HepG2 (cell line): ENCODE data around the gene ASB8. TPM values are rescaled to one million over a fixed set of nuclear protein-coding genes. Genes with fewer than 3 reads are reported as not detected.

ENCODE experiments used
- BHLHE40 ChIP-seq: IDR thresholded peaks from 2 replicates; pipeline ENCODE4 v1.6.1; 2011; ENCODE audit warnings: low read length, improper control_type of control experiment
- CEBPG ChIP-seq: IDR thresholded peaks from 2 replicates; pipeline ENCODE4 v1.6.1; 2016
- DNMT3B ChIP-seq: conservative IDR thresholded peaks from 2 replicates; pipeline ENCODE4 v1.6.1; 2016; ENCODE audit warnings: missing biosample characterization, control low read depth
- FIP1L1 ChIP-seq: fragments of 200-400 bp; formaldehyde crosslinking; IDR thresholded peaks from 2 replicates; pipeline ENCODE4 v1.6.1; 2018; ENCODE audit warnings: low read depth, mild to moderate bottlenecking, low read length, moderate library complexity, borderline replicate concordance; ENCODE audit not compliant: insufficient read depth
- KMT2A ChIP-seq: sonication (generic); formaldehyde crosslinking; IDR thresholded peaks from 2 replicates; pipeline ENCODE4 v1.4.0; 2020; ENCODE audit warnings: missing genetic modification reagents
- MTA1 ChIP-seq: sonication (generic); formaldehyde crosslinking; IDR thresholded peaks from 2 replicates; pipeline ENCODE4 v1.4.0; 2020; ENCODE audit warnings: missing genetic modification reagents, mild to moderate bottlenecking, borderline replicate concordance
- SKI ChIP-seq: fragments of 450-650 bp; IDR thresholded peaks from one replicate; pipeline ENCODE4 v1.6.1; 2018; ENCODE audit warnings: mild to moderate bottlenecking; ENCODE audit not compliant: partially characterized antibody
- THAP11 ChIP-seq: IDR thresholded peaks from 2 replicates; pipeline ENCODE4 v1.6.1; 2016; ENCODE audit warnings: missing biosample characterization, missing genetic modification reagents
- XRCC5 ChIP-seq: fragments of 200-400 bp; formaldehyde crosslinking; optimal IDR thresholded peaks from 2 replicates; pipeline ENCODE3; 2017; ENCODE audit warnings: mild to moderate bottlenecking, low read length
- ZFX ChIP-seq: sonication (generic); formaldehyde crosslinking; IDR thresholded peaks from 2 replicates; pipeline ENCODE4 v1.4.0; 2020; ENCODE audit warnings: mild to moderate bottlenecking, low read depth, missing genetic modification reagents, moderate library complexity
- ZNF256 ChIP-seq: sonication (generic); formaldehyde crosslinking; conservative IDR thresholded peaks from 2 replicates; pipeline ENCODE4 v1.4.0; 2020; ENCODE audit warnings: missing genetic modification reagents
- ZNF530 ChIP-seq: sonication (generic); formaldehyde crosslinking; IDR thresholded peaks from 2 replicates; pipeline ENCODE4 v1.5.0; 2020; ENCODE audit warnings: low read depth, mild to moderate bottlenecking, missing genetic modification reagents
- ZNF570 ChIP-seq: sonication (generic); formaldehyde crosslinking; IDR thresholded peaks from 2 replicates; pipeline ENCODE4 v1.4.0; 2020; ENCODE audit warnings: mild to moderate bottlenecking, missing genetic modification reagents, borderline replicate concordance
- ZNF674 ChIP-seq: sonication (generic); formaldehyde crosslinking; IDR thresholded peaks from 2 replicates; pipeline ENCODE4 v1.5.0; 2020; ENCODE audit warnings: low read depth, mild to moderate bottlenecking, missing genetic modification reagents
- ZNF766 ChIP-seq: sonication (generic); formaldehyde crosslinking; IDR thresholded peaks from 2 replicates; pipeline ENCODE4 v1.5.0; 2020; ENCODE audit warnings: missing genetic modification reagents, borderline replicate concordance
- ZNF781 ChIP-seq: sonication (generic); formaldehyde crosslinking; IDR thresholded peaks from 2 replicates; pipeline ENCODE4 v1.5.1; 2020; ENCODE audit warnings: borderline replicate concordance, mild to moderate bottlenecking, missing genetic modification reagents; ENCODE audit errors: not compliant biosample characterization
- ZZZ3 ChIP-seq: sonication (generic); formaldehyde crosslinking; IDR thresholded peaks from 2 replicates; pipeline ENCODE4 v1.4.0; 2020; ENCODE audit warnings: missing genetic modification reagents, mild to moderate bottlenecking, borderline replicate concordance
- polyA plus RNA-seq, 8 experiments: library from polyadenylated mRNA; depleted of rRNA in 3 of 8; stranded (reverse) in 7 of 8; unstranded in 1 of 8; fragments of >200 nt; fragmentation: Illumina TruSeq in 4 of 8; extraction: Trizol in 4 of 8; gene quantifications; 2 replicates each; pipeline versions ENCODE4 v1.2.1 to v1.2.3, GENCODE V29; 2011 to 2016; ENCODE audit warnings: low read depth in 4 of 8, missing spikeins in 1 of 8, mixed read lengths in 1 of 8; ENCODE audit not compliant: insufficient read depth in 1 of 8
- total RNA-seq, 5 experiments: library from RNA; depleted of rRNA; stranded (reverse); fragments of >200 nt; fragmentation: Illumina TruSeq; extraction: Trizol; gene quantifications; 2 replicates each; pipeline ENCODE4 v1.2.3, GENCODE V29; 2016; ENCODE audit warnings: low read depth in 1 of 5
- TF ChIP-seq, protein P1 (sequence below): IDR thresholded peaks from 2 replicates; pipeline ENCODE4 v1.6.1; 2016; ENCODE audit warnings: missing genetic modification reagents, missing compliant biosample characterization
- TF ChIP-seq, protein P2 (sequence below): sonication (generic); formaldehyde crosslinking; IDR thresholded peaks from 2 replicates; pipeline ENCODE4 v1.5.0; 2020; ENCODE audit warnings: mild to moderate bottlenecking, missing genetic modification reagents
- TF ChIP-seq, protein P3 (sequence below): sonication (generic); formaldehyde crosslinking; IDR thresholded peaks from 2 replicates; pipeline ENCODE4 v1.4.0; 2020; ENCODE audit warnings: missing genetic modification reagents, borderline replicate concordance
- TF ChIP-seq, protein P4 (sequence below): sonication (generic); formaldehyde crosslinking; IDR thresholded peaks from 2 replicates; pipeline ENCODE4 v1.4.0; 2020; ENCODE audit warnings: missing genetic modification reagents
- TF ChIP-seq, protein P5 (sequence below): sonication (generic); formaldehyde crosslinking; IDR thresholded peaks from 2 replicates; pipeline ENCODE4 v1.9.0; 2021; ENCODE audit warnings: missing genetic modification reagents, mild to moderate bottlenecking, borderline replicate concordance

ASB8 gene
- total and polyA plus RNA-seq, 2 of the 13 experiments (the other 11 are each of a cell fraction or from before 2014, with no cell fraction given) = 14.0 to 15.5 TPM

DNA sequence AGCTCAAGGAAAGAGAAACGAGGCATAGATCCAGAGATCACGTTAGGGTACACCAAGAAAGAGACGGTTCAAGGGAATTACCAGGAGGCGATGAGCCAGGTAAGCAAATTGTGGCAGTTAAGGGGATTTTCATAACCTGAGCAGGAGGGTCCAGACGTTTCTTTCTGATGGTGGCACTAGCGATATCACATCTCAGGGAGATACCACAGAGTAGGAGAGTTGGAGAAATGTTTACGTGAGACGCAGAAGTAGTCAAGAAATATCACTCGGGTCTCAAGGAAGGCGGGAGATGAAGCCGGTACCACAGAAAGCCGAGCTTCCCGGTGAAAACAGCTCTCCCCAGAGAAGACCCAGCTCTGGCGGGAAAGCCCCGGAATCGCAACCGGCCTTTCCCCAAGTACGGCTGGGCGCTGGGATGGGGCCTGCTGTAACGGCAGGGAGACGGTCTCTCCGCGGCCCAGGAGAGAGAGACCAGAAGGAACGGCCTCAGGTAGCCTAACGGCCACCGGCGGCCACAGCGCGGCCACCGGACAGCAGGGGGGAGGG is 51.9 kb downstream of the ASB8 start (continued):
- TF ChIP-seq THAP11 (CRISPR knock-in tag) = no peak
- TF ChIP-seq MTA1 = no peak
- TF ChIP-seq ZNF256 (CRISPR knock-in tag) = 0 out of 2 replicates have a peak, but pooled peaks have one; percentile 10
- TF ChIP-seq XRCC5 = peak; percentile 2
- TF ChIP-seq CEBPG (CRISPR knock-in tag) = no peak
- TF ChIP-seq, protein P1, sequence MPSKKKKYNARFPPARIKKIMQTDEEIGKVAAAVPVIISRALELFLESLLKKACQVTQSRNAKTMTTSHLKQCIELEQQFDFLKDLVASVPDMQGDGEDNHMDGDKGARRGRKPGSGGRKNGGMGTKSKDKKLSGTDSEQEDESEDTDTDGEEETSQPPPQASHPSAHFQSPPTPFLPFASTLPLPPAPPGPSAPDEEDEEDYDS (CRISPR knock-in tag) = no peak
- no peak for TF ChIP-seq DNMT3B (CRISPR knock-in tag)
- TF ChIP-seq ZNF674 = no peak
- TF ChIP-seq, protein P2, sequence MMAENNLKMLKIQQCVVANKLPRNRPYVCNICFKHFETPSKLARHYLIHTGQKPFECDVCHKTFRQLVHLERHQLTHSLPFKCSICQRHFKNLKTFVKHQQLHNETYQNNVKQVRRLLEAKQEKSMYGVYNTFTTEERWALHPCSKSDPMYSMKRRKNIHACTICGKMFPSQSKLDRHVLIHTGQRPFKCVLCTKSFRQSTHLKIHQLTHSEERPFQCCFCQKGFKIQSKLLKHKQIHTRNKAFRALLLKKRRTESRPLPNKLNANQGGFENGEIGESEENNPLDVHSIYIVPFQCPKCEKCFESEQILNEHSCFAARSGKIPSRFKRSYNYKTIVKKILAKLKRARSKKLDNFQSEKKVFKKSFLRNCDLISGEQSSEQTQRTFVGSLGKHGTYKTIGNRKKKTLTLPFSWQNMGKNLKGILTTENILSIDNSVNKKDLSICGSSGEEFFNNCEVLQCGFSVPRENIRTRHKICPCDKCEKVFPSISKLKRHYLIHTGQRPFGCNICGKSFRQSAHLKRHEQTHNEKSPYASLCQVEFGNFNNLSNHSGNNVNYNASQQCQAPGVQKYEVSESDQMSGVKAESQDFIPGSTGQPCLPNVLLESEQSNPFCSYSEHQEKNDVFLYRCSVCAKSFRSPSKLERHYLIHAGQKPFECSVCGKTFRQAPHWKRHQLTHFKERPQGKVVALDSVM (CRISPR knock-in tag) = no peak
- TF ChIP-seq, protein P3, sequence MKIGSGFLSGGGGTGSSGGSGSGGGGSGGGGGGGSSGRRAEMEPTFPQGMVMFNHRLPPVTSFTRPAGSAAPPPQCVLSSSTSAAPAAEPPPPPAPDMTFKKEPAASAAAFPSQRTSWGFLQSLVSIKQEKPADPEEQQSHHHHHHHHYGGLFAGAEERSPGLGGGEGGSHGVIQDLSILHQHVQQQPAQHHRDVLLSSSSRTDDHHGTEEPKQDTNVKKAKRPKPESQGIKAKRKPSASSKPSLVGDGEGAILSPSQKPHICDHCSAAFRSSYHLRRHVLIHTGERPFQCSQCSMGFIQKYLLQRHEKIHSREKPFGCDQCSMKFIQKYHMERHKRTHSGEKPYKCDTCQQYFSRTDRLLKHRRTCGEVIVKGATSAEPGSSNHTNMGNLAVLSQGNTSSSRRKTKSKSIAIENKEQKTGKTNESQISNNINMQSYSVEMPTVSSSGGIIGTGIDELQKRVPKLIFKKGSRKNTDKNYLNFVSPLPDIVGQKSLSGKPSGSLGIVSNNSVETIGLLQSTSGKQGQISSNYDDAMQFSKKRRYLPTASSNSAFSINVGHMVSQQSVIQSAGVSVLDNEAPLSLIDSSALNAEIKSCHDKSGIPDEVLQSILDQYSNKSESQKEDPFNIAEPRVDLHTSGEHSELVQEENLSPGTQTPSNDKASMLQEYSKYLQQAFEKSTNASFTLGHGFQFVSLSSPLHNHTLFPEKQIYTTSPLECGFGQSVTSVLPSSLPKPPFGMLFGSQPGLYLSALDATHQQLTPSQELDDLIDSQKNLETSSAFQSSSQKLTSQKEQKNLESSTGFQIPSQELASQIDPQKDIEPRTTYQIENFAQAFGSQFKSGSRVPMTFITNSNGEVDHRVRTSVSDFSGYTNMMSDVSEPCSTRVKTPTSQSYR (CRISPR knock-in tag) = no peak
- TF ChIP-seq, protein P4, sequence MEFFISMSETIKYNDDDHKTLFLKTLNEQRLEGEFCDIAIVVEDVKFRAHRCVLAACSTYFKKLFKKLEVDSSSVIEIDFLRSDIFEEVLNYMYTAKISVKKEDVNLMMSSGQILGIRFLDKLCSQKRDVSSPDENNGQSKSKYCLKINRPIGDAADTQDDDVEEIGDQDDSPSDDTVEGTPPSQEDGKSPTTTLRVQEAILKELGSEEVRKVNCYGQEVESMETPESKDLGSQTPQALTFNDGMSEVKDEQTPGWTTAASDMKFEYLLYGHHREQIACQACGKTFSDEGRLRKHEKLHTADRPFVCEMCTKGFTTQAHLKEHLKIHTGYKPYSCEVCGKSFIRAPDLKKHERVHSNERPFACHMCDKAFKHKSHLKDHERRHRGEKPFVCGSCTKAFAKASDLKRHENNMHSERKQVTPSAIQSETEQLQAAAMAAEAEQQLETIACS (CRISPR knock-in tag) = no peak
- no peak for TF ChIP-seq FIP1L1
- no peak for TF ChIP-seq BHLHE40
- TF ChIP-seq, protein P5, sequence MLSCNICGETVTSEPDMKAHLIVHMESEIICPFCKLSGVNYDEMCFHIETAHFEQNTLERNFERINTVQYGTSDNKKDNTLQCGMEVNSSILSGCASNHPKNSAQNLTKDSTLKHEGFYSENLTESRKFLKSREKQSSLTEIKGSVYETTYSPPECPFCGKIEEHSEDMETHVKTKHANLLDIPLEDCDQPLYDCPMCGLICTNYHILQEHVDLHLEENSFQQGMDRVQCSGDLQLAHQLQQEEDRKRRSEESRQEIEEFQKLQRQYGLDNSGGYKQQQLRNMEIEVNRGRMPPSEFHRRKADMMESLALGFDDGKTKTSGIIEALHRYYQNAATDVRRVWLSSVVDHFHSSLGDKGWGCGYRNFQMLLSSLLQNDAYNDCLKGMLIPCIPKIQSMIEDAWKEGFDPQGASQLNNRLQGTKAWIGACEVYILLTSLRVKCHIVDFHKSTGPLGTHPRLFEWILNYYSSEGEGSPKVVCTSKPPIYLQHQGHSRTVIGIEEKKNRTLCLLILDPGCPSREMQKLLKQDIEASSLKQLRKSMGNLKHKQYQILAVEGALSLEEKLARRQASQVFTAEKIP (CRISPR knock-in tag) = no peak
- TF ChIP-seq SKI = no peak
- TF ChIP-seq ZNF781 (CRISPR knock-in tag) = no peak
- TF ChIP-seq ZFX = no peak
- peak; percentile 11; the same call in 1 of the 2 replicates for TF ChIP-seq KMT2A (CRISPR knock-in tag)
- no peak for TF ChIP-seq ZNF530 (CRISPR knock-in tag)
- TF ChIP-seq ZNF766 (CRISPR knock-in tag) = no peak
- no peak for TF ChIP-seq ZNF570 (CRISPR knock-in tag)
- no peak for TF ChIP-seq ZZZ3 (CRISPR knock-in tag)
